Neural progenitor cell (in vitro differentiated cells): ENCODE data around the gene CYFIP1. TPM values are rescaled to one million over a fixed set of nuclear protein-coding genes. Genes with fewer than 3 reads are reported as not detected.

ENCODE experiments used
- DNase-seq: peaks from one replicate; pipeline ENCODE4 v3.0.0-alpha.2; 2016; ENCODE audit warnings: low spot score
- H2AFZ ChIP-seq: fragments of 200-600 bp; sonication (generic); replicated peaks from 2 replicates; pipeline ENCODE4 v1.6.1; 2016; ENCODE audit warnings: antibody characterized with exemption
- H3F3A ChIP-seq: fragments of 200-600 bp; sonication (generic); 2 replicates; pipeline ENCODE4 v1.6.1; 2016; ENCODE audit warnings: antibody characterized with exemption, low read depth
- H3K27ac ChIP-seq: fragments of 200-600 bp; sonication (generic); 2 replicates; pipeline ENCODE4 v1.5.1; 2016; ENCODE audit warnings: mild to moderate bottlenecking
- H3K27me3 ChIP-seq: fragments of 200-600 bp; sonication (generic); 2 replicates; pipeline ENCODE4 v1.6.1; 2016; ENCODE audit warnings: mild to moderate bottlenecking, moderate library complexity
- H3K36me3 ChIP-seq: fragments of 200-600 bp; sonication (generic); 2 replicates; pipeline ENCODE4 v1.5.1; 2016
- H3K4me1 ChIP-seq: fragments of 200-600 bp; sonication (generic); 2 replicates; pipeline ENCODE4 v1.6.1; 2016; ENCODE audit warnings: mixed run types
- H3K4me2 ChIP-seq: fragments of 200-600 bp; sonication (generic); 2 replicates; pipeline ENCODE4 v1.6.1; 2016
- H3K4me3 ChIP-seq: fragments of 200-600 bp; sonication (generic); 2 replicates; pipeline ENCODE4 v1.5.1; 2016
- H3K79me2 ChIP-seq: fragments of 200-600 bp; sonication (generic); 2 replicates; pipeline ENCODE4 v1.6.1; 2016; ENCODE audit warnings: low read depth
- H3K9ac ChIP-seq: fragments of 200-600 bp; sonication (generic); 2 replicates; pipeline ENCODE4 v1.6.1; 2016
- H3K9me3 ChIP-seq: fragments of 200-600 bp; sonication (generic); 2 replicates; pipeline ENCODE4 v1.5.1; 2016; ENCODE audit warnings: low read depth
- H4K20me1 ChIP-seq: fragments of 200-600 bp; sonication (generic); 2 replicates; pipeline ENCODE4 v1.6.1; 2016; ENCODE audit warnings: low read depth
- H3K27ac Mint-ChIP-seq: 3 replicates; pipeline ENCODE4 v1.8.0; 2021; ENCODE audit warnings: mixed read lengths
- H3K27me3 Mint-ChIP-seq: 2 replicates; pipeline ENCODE4 v1.8.0; 2022; ENCODE audit warnings: low read depth, mild to moderate bottlenecking, inconsistent platforms, moderate library complexity, mixed read lengths; ENCODE audit not compliant: insufficient read depth
- H3K36me3 Mint-ChIP-seq: 3 replicates; pipeline ENCODE4 v1.8.0; 2021; ENCODE audit warnings: mixed read lengths
- H3K4me1 Mint-ChIP-seq: 3 replicates; pipeline ENCODE4 v1.8.0; 2021; ENCODE audit warnings: mixed read lengths
- H3K4me3 Mint-ChIP-seq: 3 replicates; pipeline ENCODE4 v1.8.0; 2021; ENCODE audit warnings: mild to moderate bottlenecking, moderate library complexity, mixed read lengths
- H3K9me3 Mint-ChIP-seq: 3 replicates; pipeline ENCODE4 v1.8.0; 2020; ENCODE audit warnings: mixed read lengths
- CTCF ChIP-seq: fragments of 200-600 bp; sonication (generic); IDR thresholded peaks from 2 replicates; pipeline ENCODE4 v1.5.1; 2017; ENCODE audit warnings: antibody characterized with exemption, mild to moderate bottlenecking
- EZH2 ChIP-seq: fragments of 200-600 bp; sonication (generic); IDR thresholded peaks from 2 replicates; pipeline ENCODE4 v1.6.1; 2017; ENCODE audit warnings: antibody characterized with exemption, mild to moderate bottlenecking, moderate library complexity
- EZH2phosphoT487 ChIP-seq: fragments of 200-600 bp; sonication (generic); IDR thresholded peaks from 2 replicates; pipeline ENCODE4 v1.6.1; 2017; ENCODE audit warnings: antibody characterized with exemption
- total RNA-seq: library from RNA; depleted of rRNA; stranded (reverse); fragments of >200 nt; gene quantifications from 2 replicates; pipeline ENCODE4 v1.2.3, GENCODE V29; 2015; ENCODE audit warnings: low replicate concordance

CYFIP1 gene
- total RNA-seq, 1 donor from 2014 or later: 94.6 TPM

GRCh38 chr15:22912256-22912655 is 67.9 kb downstream of the CYFIP1 start:
- Histone ChIP-seq H2AFZ (no peak overlapping the region), H3K36me3 (peaks cover 7% of the 10 kb centered on the region), H3K27ac (no peak overlapping the region), H3K4me1 (no peaks in the 10 kb centered on the region), H3K27me3 (no peaks in the 10 kb centered on the region), H3K79me2 (no peaks in the 10 kb centered on the region), H3K4me3 (no peak overlapping the region), H3K9ac (no peak overlapping the region), H4K20me1 (no peaks in the 10 kb centered on the region), H3K9me3 (no peaks in the 10 kb centered on the region), H3K4me2 (no peak overlapping the region), H3F3A (no peaks in the 10 kb centered on the region)
- Mint-ChIP-seq H3K36me3 (peaks cover 45% of the 10 kb centered on the region), H3K4me3 (no peak overlapping the region), H3K4me1 (no peaks in the 10 kb centered on the region), H3K9me3 (no peaks in the 10 kb centered on the region), H3K27ac (no peak overlapping the region), H3K27me3 (peaks cover 7% of the 10 kb centered on the region)
- no peak for TF ChIP-seq EZH2phosphoT487
- no peak for TF ChIP-seq EZH2
- TF ChIP-seq CTCF: no peak
- DNase-seq: no peak

GRCh38 chr15:22911306-22911705 is 68.9 kb downstream of the CYFIP1 start:
- Histone ChIP-seq H3K9me3 (no peaks in the 10 kb centered on the region), H3K27ac (no peak overlapping the region), H4K20me1 (no peaks in the 10 kb centered on the region), H3K36me3 (peaks cover 7% of the 10 kb centered on the region), H3K27me3 (no peaks in the 10 kb centered on the region), H3K4me1 (no peaks in the 10 kb centered on the region), H2AFZ (no peak overlapping the region), H3K4me3 (no peak overlapping the region), H3K4me2 (no peak overlapping the region), H3K9ac (no peak overlapping the region), H3K79me2 (no peaks in the 10 kb centered on the region), H3F3A (no peaks in the 10 kb centered on the region)
- Mint-ChIP-seq H3K9me3 (no peaks in the 10 kb centered on the region), H3K36me3 (peaks cover 44% of the 10 kb centered on the region), H3K4me3 (no peak overlapping the region), H3K4me1 (no peaks in the 10 kb centered on the region), H3K27ac (no peak overlapping the region), H3K27me3 (peaks cover 7% of the 10 kb centered on the region)
- DNase-seq: no peak
- TF ChIP-seq CTCF (no peak), EZH2 (no peak), EZH2phosphoT487 (no peak)

GRCh38 chr15:22908830-22909229 is 71.3 kb downstream of the CYFIP1 start:
- Mint-ChIP-seq H3K27me3 (peaks cover 6% of the 10 kb centered on the region), H3K4me3 (no peak overlapping the region), H3K36me3 (peaks cover 29% of the 10 kb centered on the region), H3K27ac (no peak overlapping the region), H3K9me3 (no peaks in the 10 kb centered on the region), H3K4me1 (no peaks in the 10 kb centered on the region)
- Histone ChIP-seq H3K4me3 (no peak overlapping the region), H3K79me2 (no peaks in the 10 kb centered on the region), H3K9ac (no peak overlapping the region), H2AFZ (no peak overlapping the region), H3K4me1 (no peaks in the 10 kb centered on the region), H3K27me3 (no peaks in the 10 kb centered on the region), H3F3A (no peaks in the 10 kb centered on the region), H3K4me2 (no peak overlapping the region), H3K27ac (no peak overlapping the region), H3K9me3 (no peaks in the 10 kb centered on the region), H3K36me3 (peaks cover 7% of the 10 kb centered on the region), H4K20me1 (no peaks in the 10 kb centered on the region)
- no peak for DNase-seq
- TF ChIP-seq EZH2 (no peak), CTCF (no peak), EZH2phosphoT487 (no peak)
